GM12892 (cell line): ENCODE results near the gene ATP6V0A1.

Experiments used
- POLR2A ChIP-seq: IDR thresholded peaks from 2 replicates; pipeline ENCODE4 v1.6.1; 2011; ENCODE audit warnings: low read depth, low read length, control low read depth
- POLR2AphosphoS5 ChIP-seq: IDR thresholded peaks from 2 replicates; pipeline ENCODE4 v1.6.1; 2011; ENCODE audit warnings: low read depth, low read length, control low read depth

- no peak for TF ChIP-seq POLR2AphosphoS5
- TF ChIP-seq POLR2A = no peak
These were observed 100.4 kb downstream of the ATP6V0A1 start for GRCh38 chr17:42559075-42559474.
